Measurements from ENCODE around the gene CUX1. TPM values are rescaled to one million over a fixed set of nuclear protein-coding genes. Genes with fewer than 3 reads are reported as not detected.
A peak's percentile ranks its signal among the peaks of the same experiment; 100 is the strongest.
"Not testable (repeated sequence)": the region's sequence is repeated elsewhere in the genome, so short reads cannot be mapped to it uniquely, and the experiment has no call there.

The CUX1 gene
- total RNA-seq, 2 experiments from 2014 or later: 35.6 to 38.0 TPM

- no peaks in the 10 kb centered on the region for H3K9me3 ChIP-seq (ENCODE audit: control insufficient read depth in 1 of 2, insufficient read depth in 1 of 2, low read length in 2 of 2)
- H3K27ac Mint-ChIP-seq: no peak overlapping the region
- H3K36me3 Mint-ChIP-seq (ENCODE audit: low read depth): no peaks in the 10 kb centered on the region
- no peak for ATAC-seq (ENCODE audit: poor library complexity)
- no peaks in the 10 kb centered on the region for H3K9me3 Mint-ChIP-seq
- no peaks in the 10 kb centered on the region for H3K4me1 ChIP-seq (ENCODE audit: insufficient read depth, low read length)
- no peak overlapping the region for H3K4me3 Mint-ChIP-seq
- no peaks in the 10 kb centered on the region for H3K27me3 Mint-ChIP-seq
- TF ChIP-seq CTCF (IDR thresholded peaks at IDR 0.05): no peak
- H3K36me3 ChIP-seq (ENCODE audit: insufficient read depth, low read length): no peaks in the 10 kb centered on the region
- ChIA-PET CTCF (no interaction called here), POLR2A (no interaction called here)
- intact Hi-C loops (cut with DNase I, micrococcal nuclease): no loop called here
- H3K27me3 ChIP-seq (ENCODE audit: control insufficient read depth in 1 of 2, insufficient read depth in 2 of 2, low read length in 2 of 2): no peaks in the 10 kb centered on the region
- H3K4me1 Mint-ChIP-seq (ENCODE audit: low read depth): no peaks in the 10 kb centered on the region
- no peak overlapping the region for H3K27ac ChIP-seq (ENCODE audit: low read depth in 1 of 2, low read length in 2 of 2)
- DNase-seq: no peak
- H3K4me3 ChIP-seq (ENCODE audit: low read length): no peak overlapping the region
Observed at GRCh38 chr7:101795461-101795860, 22.0 kb upstream of the CUX1 start.

- DNase-seq; H3K27me3 ChIP-seq (ENCODE audit: control insufficient read depth in 1 of 2, insufficient read depth in 2 of 2, low read length in 2 of 2); H3K27ac ChIP-seq (ENCODE audit: low read depth in 1 of 2, low read length in 2 of 2); H3K4me3 Mint-ChIP-seq; intact Hi-C loops (cut with DNase I, micrococcal nuclease); ATAC-seq (ENCODE audit: poor library complexity); H3K27me3 Mint-ChIP-seq; H3K4me1 Mint-ChIP-seq (ENCODE audit: low read depth); POLR2A ChIA-PET; H3K9me3 Mint-ChIP-seq; H3K36me3 ChIP-seq (ENCODE audit: insufficient read depth, low read length); CTCF ChIA-PET; H3K4me3 ChIP-seq (ENCODE audit: low read length); H3K4me1 ChIP-seq (ENCODE audit: insufficient read depth, low read length); H3K27ac Mint-ChIP-seq; H3K9me3 ChIP-seq (ENCODE audit: control insufficient read depth in 1 of 2, insufficient read depth in 1 of 2, low read length in 2 of 2); H3K36me3 Mint-ChIP-seq (ENCODE audit: low read depth): not testable (repeated sequence)
Observed at GRCh38 chr7:101798173-101798572, 19.3 kb upstream of the CUX1 start.

- ChIA-PET CTCF (no interaction called here), POLR2A (interaction anchor here (1.0 kb wide), 1 partner anchor 60 kb away, joined by 3 read pairs; no protein-coding TSS in a partner anchor)
- H3K36me3 ChIP-seq (ENCODE audit: insufficient read depth, low read length): no peaks in the 10 kb centered on the region
- peaks cover 0 to 4% of the 10 kb centered on the region in 2 experiments for H3K27me3 ChIP-seq (ENCODE audit: control insufficient read depth in 1 of 2, insufficient read depth in 2 of 2, low read length in 2 of 2)
- H3K27ac ChIP-seq (ENCODE audit: low read depth in 1 of 2, low read length in 2 of 2): no peak overlapping the region
- H3K9me3 ChIP-seq (ENCODE audit: control insufficient read depth in 1 of 2, insufficient read depth in 1 of 2, low read length in 2 of 2): no peaks in the 10 kb centered on the region
- H3K27me3 Mint-ChIP-seq: peaks cover 17% of the 10 kb centered on the region
- no peaks in the 10 kb centered on the region for H3K36me3 Mint-ChIP-seq (ENCODE audit: low read depth)
- TF ChIP-seq CTCF (IDR thresholded peaks at IDR 0.05): no peak
- H3K4me1 Mint-ChIP-seq (ENCODE audit: low read depth): peaks cover 27% of the 10 kb centered on the region
- peak overlapping the region; percentile 20 for H3K4me3 ChIP-seq (ENCODE audit: low read length)
- H3K4me3 Mint-ChIP-seq: peak overlapping the region; percentile 59
- ATAC-seq (ENCODE audit: poor library complexity): peak; percentile 24
- H3K27ac Mint-ChIP-seq: peak overlapping the region; percentile 7
- intact Hi-C loops (cut with DNase I, micrococcal nuclease): no loop called here
- H3K9me3 Mint-ChIP-seq: no peaks in the 10 kb centered on the region
- H3K4me1 ChIP-seq (ENCODE audit: insufficient read depth, low read length): peaks cover 14% of the 10 kb centered on the region
- DNase-seq: no peak
Observed at GRCh38 chr7:101803203-101804087, 14.0 kb upstream of the CUX1 start.
